GM20431 (cell line): ENCODE data around the gene SULF2.

Source experiments
- in situ Hi-C: fragments of 300-500 bp; cut with MseI, MboI; formaldehyde crosslinking; loops from one replicate; pipeline ENCODE4 v1.15.0; 2020; ENCODE audit warnings: low sequenced_read_pairs; ENCODE audit not compliant: unreplicated experiment

Gene SULF2

DNA sequence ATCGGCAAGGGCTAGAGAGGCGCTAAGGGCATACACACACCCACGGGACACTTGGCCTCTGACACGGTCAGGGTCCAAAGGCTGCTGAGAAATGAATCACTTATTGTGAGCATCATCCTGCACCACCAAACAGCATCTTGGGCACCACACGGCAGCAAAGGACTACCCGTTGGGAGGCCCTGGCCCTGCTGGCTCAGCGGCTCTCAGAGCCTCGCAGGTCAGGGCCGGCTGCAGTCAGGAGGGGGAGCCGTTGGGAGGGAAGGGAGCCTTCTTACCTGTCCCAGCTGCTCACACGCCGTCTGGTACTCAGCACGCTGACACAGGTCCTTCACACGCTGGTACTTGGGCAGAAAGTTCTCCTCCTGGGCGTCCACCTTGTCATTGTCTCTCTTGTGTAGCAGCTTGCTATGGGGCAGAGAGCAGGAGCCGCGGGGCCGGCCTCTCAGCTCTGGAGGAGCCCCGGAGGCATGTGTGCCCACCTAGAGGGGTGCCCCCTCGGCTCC, 109.0 kb downstream of the SULF2 start:
- in situ Hi-C loops: loop anchor here (25.0 kb wide), 1 partner anchor 936 kb away; no protein-coding TSS in a partner anchor

DNA sequence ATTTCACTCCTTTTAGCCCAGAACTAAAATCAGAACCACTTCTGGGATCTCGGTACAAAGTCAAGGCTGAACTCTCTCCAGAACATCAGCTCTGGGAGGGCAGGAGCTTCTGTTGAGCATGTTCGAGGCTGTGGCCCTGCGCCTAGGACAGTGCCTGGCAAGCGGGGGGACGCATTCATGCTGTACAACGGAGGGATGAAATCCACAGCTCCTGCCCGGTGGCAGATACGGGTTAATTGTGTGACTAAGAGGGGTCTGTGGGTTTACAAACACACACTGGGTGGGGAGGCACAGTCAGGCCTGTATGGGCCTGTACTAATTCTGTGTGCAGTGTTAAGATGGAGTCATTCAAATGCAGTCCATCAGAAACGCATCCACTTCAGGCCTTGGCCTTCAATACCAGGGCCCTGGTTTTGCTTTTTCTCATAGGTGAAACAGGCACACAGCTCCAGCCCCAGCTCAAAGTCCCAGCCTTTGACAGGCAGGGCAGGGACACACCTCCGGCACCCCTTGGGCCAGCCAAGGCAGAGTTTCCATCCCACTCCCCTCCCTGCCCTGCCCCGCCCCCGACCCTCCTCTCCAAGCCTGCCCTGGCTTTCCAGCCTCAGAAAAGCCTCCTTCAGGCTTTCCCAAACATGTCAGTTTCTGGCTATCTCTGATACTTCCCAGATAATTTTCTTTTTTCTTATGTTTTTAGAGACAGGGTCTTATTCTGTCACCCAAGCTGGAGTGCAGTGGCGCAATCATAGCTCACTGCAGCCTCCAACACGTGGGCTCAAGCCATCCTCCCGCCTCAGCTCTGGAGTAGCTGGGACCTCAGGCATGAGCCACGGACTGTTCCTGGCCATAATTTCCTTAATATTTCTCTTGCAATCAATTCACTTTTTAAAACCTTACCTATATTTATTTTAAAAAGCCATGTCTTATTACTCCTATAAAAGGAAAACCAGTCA, 109.8 kb downstream of the SULF2 start:
- in situ Hi-C loops: loop anchor here (25.0 kb wide), 1 partner anchor 937 kb away; no protein-coding TSS in a partner anchor

DNA sequence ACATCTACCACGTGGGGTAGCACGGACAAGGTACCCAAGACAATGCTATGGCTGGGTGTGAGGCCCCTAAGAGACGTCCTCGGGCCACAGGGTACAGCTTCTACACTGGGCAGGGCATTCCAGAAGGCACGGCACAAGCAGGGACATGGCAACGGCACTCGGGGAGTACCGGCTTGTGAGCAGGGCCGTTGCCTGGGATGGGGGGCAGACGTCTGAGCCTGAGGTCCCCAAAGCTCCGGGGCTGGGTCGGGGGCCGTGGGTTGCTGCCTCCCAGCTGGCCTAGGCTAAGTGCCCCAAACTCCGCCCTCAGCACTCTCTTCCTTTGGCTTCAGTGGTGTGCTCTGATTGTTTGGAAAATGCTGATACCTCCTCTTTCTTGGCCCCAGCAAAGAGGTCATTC, 110.6 kb downstream of the SULF2 start:
- in situ Hi-C loops: loop anchor here (25.0 kb wide), 1 partner anchor 938 kb away; no protein-coding TSS in a partner anchor

DNA sequence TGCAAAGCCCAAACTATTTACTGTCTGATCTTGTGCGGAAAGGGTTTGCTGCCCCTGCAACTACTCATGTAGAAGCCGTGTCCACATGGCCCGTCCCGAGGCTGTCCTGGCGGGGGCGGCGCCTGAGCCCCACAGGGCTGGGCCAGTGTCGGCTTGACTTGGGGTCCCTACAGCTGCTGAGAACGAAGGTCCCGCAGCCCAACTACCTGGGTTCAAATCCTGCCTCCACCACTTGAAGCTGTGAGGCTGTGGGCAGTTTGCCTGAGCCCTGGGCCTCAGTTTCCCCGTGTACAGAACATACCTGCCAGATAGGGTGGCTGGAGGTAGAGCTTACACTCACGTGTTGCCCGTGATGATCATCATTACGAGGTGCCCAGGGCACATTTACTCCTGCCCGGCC, 111.1 kb downstream of the SULF2 start:
- in situ Hi-C loops: no loop called here

DNA sequence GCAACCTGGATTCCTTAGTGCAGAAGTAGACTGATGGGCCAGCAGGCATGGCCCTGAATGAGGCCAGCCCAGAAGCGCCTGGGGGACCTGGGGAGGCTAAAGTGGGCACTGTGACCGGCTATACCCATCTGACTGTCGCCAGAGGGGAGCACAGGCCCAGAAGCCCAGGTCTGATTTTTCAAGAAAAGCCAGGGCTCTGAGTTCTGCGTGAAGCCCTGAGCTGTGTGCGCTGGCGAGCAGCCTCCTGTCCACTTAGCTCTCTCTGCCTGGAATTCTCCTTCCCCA, 111.7 kb downstream of the SULF2 start:
- in situ Hi-C loops: no loop called here

DNA sequence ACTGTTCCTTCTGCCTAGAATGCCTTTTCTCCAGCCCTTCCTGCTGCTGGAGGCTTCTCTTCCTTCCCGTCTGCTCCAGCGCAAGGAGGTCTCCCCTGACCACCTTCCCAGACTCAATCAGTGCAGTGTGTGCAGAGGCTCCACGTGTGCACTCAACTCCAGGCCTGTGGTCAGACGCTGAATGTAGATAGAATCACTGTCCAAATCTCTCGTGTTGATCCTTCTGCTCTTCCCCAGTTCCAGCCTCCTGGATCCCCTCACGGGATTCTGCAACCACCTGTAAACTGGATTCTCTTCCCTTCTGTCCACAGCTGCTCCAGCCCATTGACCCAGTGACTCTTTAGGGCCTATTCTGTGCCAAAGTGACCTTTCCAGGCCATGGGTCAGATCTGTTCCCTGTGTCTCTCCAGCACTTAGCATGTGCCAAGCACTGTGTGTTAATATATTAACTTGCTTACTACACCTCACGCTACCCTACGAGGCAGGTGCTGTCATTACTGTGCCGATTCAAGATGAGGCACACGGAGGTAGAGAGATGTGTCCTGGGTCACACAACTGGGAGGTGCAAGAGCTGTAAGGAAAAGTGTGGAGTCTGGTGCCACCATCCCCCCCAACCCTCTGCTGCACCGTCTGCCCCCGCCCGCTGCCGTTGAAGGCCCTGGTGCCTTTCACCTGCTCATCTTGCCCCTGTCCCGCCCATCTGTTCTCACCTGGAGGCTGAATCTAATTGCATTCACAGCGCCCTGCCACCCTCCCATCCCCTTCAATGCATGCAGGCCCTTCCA, 112.2 kb downstream of the SULF2 start:
- in situ Hi-C loops: no loop called here

DNA sequence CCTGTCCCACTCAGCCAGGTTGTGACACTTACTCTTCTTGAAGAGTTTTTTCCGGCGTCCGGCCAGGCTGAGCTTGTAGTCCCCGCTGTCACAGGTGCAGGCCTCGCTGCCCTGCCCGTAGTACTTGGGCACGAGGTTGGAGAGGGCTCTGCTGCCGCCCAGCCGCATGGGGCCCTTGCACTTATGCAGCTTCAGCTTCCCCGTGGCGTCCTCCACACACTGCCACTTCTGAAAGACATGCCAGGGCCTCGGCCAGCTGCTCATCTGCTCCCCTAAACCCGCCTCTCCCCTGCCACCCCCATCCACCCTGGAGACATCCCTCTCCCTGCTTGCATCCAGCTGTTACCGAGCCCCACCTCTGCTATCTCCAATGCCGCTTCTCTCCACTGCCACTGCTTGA, 113.1 kb downstream of the SULF2 start:
- in situ Hi-C loops: no loop called here

DNA sequence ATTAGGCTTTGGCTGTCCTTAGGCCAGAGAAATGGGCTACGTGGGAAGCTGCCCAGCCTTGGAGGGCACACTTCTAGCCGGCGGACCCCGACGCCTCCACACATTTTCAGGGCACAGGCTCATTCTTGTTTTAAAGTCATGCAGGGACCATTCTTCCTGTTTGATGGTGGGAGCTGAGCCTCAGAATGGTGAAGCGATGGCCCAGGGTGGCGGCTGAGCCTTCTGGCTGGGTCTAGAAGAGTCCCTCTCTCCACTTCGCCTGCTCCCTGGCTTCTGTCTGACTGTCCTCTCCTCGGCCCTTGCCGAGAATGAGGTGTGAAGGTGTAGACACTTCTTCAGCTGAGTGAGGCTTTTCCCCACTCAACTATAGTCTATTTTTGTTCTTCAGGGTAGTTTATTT, 114.4 kb downstream of the SULF2 start:
- in situ Hi-C loops: no loop called here

DNA sequence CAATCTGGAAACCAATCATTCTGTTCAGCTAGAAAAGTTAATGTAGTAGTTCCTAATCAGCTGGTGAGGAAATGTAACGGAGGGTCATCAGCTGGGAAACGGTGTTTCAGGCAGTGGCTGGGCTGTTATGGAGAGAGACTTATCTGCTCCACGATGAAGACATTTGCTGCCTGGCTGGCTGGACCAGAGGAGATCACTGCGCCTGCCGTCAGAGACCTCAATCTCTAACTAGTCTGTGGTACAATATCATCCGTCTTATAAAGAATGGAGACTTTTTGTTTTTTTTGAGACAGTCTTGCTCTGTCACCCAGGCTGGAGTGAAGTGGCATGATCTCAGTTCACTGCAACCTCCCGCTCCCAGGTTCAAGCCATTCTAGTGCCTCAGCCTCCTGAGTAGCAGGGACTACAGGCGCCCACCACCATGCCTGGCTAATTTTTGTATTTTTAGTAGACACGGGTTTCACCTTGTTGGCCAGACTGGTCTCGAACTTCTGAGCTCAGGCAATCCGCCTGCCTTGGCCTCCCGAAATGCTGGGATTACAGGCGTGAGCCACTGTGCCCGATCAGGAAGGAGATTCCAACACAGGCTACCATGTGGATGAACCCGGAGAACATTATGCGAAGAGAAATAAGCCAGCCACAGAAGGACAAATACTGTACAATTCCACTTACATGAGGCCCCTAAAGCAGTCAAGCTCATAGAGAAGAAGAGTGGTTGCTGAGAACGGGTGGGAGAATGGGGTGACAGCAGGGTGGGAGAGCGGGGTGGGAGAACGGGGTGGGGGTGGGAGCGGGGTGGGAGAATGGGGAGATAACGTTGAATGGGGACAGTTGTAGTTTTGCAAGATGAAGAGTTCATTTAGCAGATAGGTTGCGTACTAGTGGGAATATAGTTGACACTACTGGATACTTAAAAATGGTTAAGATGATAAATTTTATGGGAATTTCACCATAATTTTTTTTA, 115.1 kb downstream of the SULF2 start:
- in situ Hi-C loops: no loop called here

DNA sequence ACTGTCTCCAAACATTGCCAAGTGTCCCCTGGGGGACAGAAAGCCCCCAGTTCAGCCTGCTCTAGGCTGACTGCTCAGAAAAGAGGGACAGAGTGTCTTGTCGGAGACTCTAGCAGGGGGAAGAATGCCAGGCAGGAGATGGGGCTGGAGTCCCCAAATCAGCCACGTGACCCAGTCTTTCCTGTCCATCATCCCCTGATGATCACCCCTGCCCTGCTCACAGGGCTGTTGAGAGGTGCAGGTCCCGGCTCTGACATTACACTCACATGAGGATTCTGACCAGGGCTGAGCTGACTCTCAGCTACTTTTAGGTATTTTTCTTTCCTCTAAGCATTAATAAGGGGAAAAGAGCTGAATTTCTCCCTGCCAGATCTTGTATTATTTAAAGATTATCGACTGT, 115.8 kb downstream of the SULF2 start:
- in situ Hi-C loops: no loop called here

DNA sequence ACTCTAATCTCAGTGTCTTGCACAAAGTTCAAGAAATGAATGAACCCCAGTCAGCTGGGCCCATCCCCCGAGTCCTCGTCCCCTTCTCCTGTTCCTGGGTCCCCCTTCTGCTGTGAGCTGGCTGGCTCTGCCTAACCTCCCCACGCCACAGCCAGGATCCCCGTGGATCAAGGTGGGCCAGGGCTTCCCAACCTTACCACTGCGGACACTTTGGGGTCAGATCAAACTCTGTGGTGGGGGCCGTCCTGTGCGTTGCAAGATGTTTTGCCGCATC, 116.2 kb downstream of the SULF2 start:
- in situ Hi-C loops: no loop called here

DNA sequence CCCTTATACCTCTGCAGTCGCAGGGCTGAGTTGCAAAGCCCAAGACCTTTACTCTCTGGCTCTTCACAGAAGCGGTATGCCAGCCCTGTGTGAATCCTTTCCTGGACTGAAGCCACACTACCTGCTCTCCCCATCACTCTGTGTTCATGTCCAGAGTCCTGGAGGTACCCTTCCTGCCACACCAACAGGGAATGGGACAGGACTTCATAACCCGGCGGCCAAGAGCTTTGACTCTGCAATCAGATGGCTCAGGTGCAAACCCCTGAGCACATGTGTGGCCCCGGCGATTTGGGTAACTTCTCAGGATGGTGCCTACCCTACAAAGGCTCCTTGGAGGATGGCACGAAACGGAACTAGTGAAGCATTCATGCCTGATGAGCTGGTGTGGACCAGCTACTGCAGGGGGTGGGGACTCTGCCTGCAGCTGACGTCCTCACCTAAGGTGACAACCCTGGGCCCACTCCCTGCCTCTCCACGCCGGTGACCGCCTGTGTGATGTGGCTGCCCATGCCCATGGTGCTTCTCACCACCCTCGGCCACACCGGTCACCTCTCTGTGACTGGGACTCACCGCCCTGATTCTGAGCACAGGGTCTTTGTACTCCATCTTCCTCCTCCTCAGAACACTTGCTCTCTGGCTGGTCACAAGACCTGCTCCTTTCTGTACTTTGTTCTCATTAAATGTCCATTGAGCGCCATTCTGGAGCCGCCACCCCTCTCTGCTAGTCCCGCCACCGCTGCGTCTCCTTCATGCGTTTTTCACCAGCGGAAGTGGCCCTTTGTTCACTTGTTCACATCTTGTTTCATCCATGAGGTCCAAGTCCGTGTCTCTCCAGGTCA, 116.7 kb downstream of the SULF2 start:
- in situ Hi-C loops: no loop called here

DNA sequence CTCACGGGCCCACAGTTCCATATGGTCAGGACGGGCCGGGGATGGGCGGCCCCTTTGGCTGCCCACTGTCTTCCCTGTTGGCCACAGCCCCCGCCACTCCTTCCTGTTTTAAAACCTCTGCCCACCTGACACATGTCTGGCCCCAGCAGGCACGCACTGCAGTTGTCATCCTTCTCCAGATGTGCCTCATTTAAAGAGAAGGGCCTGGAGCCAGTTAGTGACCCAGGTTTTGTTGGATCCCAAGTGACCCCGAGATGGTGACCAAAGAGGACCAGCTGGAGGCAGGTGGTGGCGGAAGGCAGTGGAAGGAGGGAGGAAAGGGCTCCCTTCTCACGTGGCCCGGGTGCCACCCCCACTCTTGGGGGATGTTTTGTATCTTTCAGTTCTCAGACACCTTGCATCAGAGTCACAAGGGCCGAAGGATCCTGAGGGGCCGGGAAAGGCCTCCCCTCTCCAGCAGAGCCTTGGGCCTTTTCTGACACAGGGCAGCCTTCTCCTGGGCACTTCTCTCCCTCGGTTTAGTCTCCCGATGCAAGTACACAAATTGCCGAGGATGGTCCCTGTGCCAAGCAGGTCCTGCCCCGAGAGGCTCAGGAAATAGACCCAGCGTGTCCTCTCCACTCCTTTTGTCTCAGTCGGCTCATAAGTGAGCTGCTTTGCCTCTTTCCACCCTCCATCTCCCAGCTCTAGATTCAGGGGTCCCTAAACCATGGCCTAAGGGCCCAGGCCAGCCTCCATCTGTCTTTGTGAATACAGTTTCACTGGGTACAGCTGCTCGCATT, 117.6 kb downstream of the SULF2 start:
- in situ Hi-C loops: no loop called here

DNA sequence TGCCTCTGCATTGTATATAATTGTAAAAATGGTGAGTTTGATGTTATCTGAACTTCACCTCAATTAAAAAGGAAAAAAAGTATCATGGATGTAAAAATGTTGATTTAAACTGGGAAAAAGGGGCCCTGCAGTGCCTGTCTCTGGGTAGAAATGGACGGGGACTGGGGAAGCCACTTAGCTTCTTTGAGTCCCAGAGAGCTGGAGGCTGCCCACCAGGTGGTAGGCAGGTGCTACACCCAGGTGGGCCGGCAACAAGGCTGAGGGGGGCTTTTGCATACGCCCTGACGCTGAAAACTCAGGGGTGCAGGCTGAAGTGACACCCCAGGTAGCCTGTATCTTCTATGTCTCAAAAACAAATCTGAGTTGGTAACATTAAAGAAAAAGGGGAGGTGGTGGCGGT, 118.2 kb downstream of the SULF2 start:
- in situ Hi-C loops: no loop called here

DNA sequence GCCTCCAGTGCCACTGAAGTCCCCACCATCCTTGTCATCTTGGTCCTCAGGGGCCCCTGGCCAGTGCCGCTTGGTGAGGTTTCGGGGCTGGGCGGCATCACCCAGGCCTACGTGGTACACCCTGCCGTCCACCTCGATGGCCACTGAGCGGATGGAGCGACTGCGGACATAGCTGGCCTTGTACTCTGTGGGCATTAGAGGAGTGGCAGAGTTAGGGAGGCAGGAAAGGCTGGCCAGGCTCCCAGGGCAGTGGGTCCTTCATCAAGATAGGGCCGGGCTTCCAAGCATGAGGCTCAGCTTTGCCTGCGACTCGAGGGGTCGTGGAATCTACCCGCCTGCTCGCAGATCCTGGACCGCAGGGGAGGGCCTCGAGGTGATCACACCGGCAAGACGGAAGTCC, 119.0 kb downstream of the SULF2 start:
- in situ Hi-C loops: no loop called here

DNA sequence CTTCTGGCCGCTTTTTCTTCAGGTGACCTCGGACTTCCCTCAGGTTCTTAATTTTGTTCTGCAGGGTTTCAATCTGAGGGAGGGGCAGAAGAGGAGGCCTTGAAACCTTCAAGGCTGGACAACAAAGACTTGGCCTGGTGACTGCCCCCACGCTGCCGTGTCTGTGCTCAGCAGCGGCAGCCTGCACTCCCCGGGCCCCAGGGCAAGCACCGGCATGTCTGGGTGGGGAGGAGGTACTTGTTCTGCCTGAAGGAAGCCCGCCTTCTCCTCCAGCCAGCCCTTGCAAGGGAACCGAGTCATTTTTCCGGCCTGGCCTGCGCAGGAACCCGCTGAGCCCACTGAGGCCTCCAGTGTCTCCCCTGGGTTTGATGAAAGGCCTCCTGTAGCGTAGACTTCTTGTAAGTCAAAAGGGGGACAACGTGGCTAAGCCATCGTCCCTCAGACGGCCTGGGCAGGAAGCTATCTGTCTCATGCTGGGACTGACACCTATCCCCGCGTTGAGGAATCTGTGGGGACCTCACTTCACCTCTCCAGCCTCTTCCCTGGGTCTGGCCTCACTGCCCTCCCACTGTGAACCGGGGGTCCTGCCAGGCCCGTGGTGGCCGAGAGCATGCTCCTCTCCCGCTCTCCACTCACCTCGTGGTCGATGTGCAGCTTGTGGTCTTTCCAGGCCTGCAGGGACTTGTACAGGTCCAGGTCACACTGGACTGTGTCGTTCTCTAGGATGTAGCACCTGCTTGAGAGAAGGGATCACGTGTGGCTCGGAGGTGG, 119.9 kb downstream of the SULF2 start:
- in situ Hi-C loops: no loop called here

DNA sequence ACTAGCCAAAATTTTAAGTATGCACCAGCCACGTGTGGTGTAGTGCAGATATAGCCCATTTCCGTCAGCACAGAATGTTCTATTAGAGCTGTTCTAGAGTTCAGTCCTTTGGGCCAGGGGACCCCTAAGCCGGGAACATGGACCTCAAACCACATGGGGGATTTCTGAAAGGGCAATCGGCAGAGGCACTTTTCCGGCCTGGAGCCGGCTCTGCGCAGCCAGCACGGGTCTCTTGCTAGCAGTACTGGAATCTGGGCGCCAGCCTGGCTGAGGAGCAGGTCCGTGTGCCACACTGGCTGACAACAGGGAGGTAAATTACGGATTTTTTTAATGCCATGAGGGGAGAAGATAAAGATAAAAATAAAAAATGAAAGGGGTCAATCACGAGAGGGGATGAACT, 120.5 kb downstream of the SULF2 start:
- in situ Hi-C loops: no loop called here

DNA sequence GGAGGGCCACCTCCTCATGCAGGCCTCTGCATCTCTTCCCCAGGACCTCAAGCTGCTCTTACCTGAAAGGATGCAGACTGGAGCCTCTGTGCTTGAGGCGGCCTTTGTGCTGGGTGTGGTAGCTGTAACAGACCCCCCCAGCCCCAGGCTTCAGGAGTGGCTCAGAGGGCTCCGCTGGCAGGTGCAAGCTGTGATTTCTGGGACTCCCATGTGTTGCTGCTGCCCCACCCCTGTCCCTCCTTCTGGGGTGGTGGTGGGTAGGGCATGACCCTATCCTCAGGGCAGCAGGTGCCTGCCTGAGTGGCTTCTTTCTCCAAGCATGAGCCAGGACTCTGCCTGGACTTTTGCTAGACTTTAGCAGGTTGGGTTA, 121.2 kb downstream of the SULF2 start:
- in situ Hi-C loops: no loop called here
